SIG-M5 treated with dmso at 0.1 percent for 504 hours (cell line): Measurements from ENCODE around the gene TTC17.

Source experiments
- DNase-seq: peaks from one replicate; lab custom pipeline; 2025; ENCODE audit not compliant: unreplicated experiment; lab: John Stamatoyannopoulos, UW

TTC17 gene

DNA sequence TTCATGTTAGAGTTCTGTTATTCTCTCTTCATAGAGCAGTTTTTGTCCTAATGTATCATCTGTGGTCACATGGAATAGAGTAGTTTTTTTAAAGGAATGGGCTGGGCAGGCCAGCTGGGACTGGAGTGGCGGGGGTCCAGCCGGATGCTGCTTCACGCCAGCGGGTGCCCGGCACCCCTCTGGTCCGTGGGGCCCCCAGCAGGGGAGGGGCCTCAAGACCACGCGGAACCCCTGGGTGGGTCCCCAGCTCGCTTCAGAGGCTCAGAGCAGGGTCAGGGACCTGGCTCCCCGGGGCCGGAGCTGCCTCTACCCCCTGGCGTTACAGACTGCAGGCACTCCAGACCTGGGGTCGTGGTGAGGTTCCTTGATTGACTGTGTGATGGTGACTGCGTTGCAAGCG is 162.8 kb downstream of the TTC17 start:
- DNase-seq, result no peak

DNA sequence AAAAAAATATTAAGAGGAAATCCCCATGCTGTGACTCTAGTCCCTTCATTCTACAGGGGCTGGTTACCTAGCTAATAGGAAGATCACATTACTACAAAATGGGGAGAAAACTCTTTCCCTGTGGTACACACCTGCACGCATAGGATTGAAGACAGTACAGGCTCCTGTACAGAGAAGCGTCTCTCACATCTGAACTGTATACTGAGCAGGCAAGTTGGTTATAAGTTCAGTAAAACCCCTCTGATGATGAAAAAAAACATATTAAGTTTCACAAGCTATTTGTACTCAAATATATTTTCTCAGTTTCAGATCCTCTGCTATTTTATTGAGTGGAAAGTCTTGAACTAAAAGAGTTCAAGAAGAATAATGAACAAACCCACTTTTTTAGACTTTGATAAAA is 164.9 kb downstream of the TTC17 start:
- DNase-seq, result no peak

DNA sequence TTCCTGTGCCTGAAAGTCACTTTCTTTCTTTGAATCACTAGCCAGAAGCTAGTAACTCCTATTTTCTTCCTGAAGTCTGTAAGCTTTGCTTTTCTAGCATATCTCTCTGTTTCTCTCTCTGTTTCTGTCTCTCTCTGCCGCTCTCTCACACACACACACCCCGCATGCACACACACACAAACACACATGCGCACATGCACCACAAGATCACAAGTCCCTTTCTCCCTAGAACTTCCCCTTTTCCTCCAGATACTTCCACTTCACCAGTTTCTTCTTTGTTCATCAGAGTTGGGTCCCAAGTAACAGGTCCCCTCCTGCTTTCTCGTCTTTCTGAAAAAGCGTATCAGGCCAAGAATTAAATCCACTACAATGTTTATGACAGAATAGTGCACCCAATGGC is 173.3 kb downstream of the TTC17 start:
- peak; percentile 70 for DNase-seq

- DNase-seq, result no peak
These were observed 179.3 kb downstream of the TTC17 start for GRCh38 chr11:43537833-43538615.

DNA sequence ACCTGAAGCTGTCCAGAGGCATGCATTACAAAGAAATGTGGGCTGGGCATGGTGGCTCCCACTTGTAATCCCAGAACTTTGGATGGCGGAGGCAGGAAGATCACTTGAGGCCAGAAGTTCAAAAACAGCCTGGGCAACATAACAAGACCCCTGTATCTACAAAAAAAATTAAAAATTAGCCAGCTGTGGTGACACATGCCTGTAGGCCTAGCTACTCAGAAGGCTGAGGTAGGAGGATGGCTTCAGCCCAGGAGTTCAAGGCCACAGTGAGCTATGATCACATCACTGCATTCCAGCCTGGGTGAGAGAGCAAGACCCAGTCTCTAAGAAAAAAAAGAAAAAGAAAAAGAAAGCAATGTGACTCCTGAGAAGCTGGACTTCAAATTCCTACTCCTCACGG is 183.3 kb downstream of the TTC17 start:
- DNase-seq, result no peak

- no peak for DNase-seq
These were observed 184.3 kb downstream of the TTC17 start for GRCh38 chr11:43542750-43543712.
